MM.1S (cell line): ENCODE measurements around the gene PSTK.

Experiments used
- DNase-seq: peaks from one replicate; pipeline ENCODE4 v3.0.0-alpha.2; 2015
- H2AFZ ChIP-seq: fragments of 300-600 bp; sonication (generic); 2 replicates; pipeline ENCODE4 v1.6.0; 2016; ENCODE audit warnings: antibody characterized with exemption, low read length
- H3F3A ChIP-seq: fragments of 300-600 bp; sonication (generic); 2 replicates; pipeline ENCODE4 v1.6.1; 2016; ENCODE audit warnings: mild to moderate bottlenecking, antibody characterized with exemption, low read length, moderate library complexity, mixed read lengths; ENCODE audit not compliant: insufficient read depth
- H3K27ac ChIP-seq: fragments of 300-600 bp; sonication (generic); 2 replicates; pipeline ENCODE4 v1.5.1; 2016; ENCODE audit warnings: mild to moderate bottlenecking, low read length
- H3K27me3 ChIP-seq: fragments of 300-600 bp; sonication (generic); replicated peaks from 2 replicates; pipeline ENCODE4 v1.6.0; 2016; ENCODE audit warnings: low read length; ENCODE audit not compliant: insufficient read depth
- H3K36me3 ChIP-seq: fragments of 300-600 bp; sonication (generic); replicated peaks from 2 replicates; pipeline ENCODE4 v1.6.1; 2016; ENCODE audit warnings: mild to moderate bottlenecking, low read length, mixed read lengths; ENCODE audit not compliant: insufficient read depth
- H3K4me1 ChIP-seq: fragments of 300-600 bp; sonication (generic); 2 replicates; pipeline ENCODE4 v1.6.1; 2016; ENCODE audit warnings: low read length, mixed read lengths
- H3K4me2 ChIP-seq: fragments of 300-600 bp; sonication (generic); 2 replicates; pipeline ENCODE4 v1.6.0; 2016; ENCODE audit warnings: low read depth, low read length
- H3K4me3 ChIP-seq: fragments of 300-600 bp; sonication (generic); 2 replicates; pipeline ENCODE4 v1.5.1; 2016; ENCODE audit warnings: low read length, mixed read lengths
- H3K79me2 ChIP-seq: fragments of 300-600 bp; sonication (generic); 2 replicates; pipeline ENCODE4 v1.6.1; 2016; ENCODE audit warnings: mixed run types, low read length, mixed read lengths
- H3K9ac ChIP-seq: fragments of 300-600 bp; sonication (generic); 2 replicates; pipeline ENCODE4 v1.6.1; 2016; ENCODE audit warnings: low read length, mixed read lengths
- H3K9me2 ChIP-seq: fragments of 300-600 bp; sonication (generic); replicated peaks from 2 replicates; pipeline ENCODE4 v1.6.1; 2016; ENCODE audit warnings: mild to moderate bottlenecking, low read length, mixed read lengths; ENCODE audit not compliant: insufficient read depth
- H3K9me3 ChIP-seq: fragments of 300-600 bp; sonication (generic); replicated peaks from 2 replicates; pipeline ENCODE4 v1.6.1; 2016; ENCODE audit warnings: mild to moderate bottlenecking, low read length, mixed read lengths; ENCODE audit not compliant: insufficient read depth
- H4K20me1 ChIP-seq: fragments of 300-600 bp; sonication (generic); 2 replicates; pipeline ENCODE4 v1.6.1; 2016; ENCODE audit warnings: mild to moderate bottlenecking, low read length, moderate library complexity, mixed read lengths; ENCODE audit not compliant: insufficient read depth
- CTCF ChIP-seq: fragments of 300-600 bp; sonication (generic); IDR thresholded peaks from 2 replicates; pipeline ENCODE4 v1.5.1; 2016; ENCODE audit warnings: antibody characterized with exemption, low read length, mixed read lengths
- EZH2 ChIP-seq: fragments of 300-600 bp; sonication (generic); optimal IDR thresholded peaks from 2 replicates; pipeline ENCODE3; 2017; ENCODE audit warnings: low read depth, mild to moderate bottlenecking, antibody characterized with exemption, low read length, mixed read lengths
- EZH2phosphoT487 ChIP-seq: fragments of 300-600 bp; sonication (generic); IDR thresholded peaks from 2 replicates; pipeline ENCODE4 v1.6.1; 2018; ENCODE audit warnings: antibody characterized with exemption, low read length

PSTK gene

DNA sequence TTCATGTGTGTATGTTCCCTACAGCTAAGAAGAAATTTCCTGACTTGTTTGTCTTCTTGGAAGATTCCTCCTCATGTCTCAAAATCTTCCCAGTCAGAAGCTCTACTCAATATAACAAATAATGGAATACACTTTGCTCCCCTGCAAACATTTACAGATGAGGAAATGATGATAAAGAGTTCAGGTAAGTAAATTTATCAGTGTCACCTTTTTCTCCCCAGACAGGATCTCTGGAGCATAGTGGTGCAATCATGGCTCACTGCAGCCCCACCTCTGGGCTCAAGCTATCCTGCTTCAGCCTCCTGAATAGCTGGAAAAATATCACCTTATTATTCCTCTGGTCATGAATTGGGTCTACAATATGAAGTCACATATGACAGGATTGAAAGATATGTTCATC is 54.1 kb downstream of the PSTK start:
- no peaks in the 10 kb centered on the region for H3K9me2 ChIP-seq
- no peaks in the 10 kb centered on the region for H3K9me3 ChIP-seq
- H3K4me3 ChIP-seq, result no peak overlapping the region
- H3K4me2 ChIP-seq, result no peak overlapping the region
- no peaks in the 10 kb centered on the region for H3K27me3 ChIP-seq
- H3K4me1 ChIP-seq, result no peaks in the 10 kb centered on the region
- H3K27ac ChIP-seq, result no peak overlapping the region
- no peak for TF ChIP-seq CTCF
- no peak for TF ChIP-seq EZH2
- TF ChIP-seq EZH2phosphoT487, result no peak
- no peaks in the 10 kb centered on the region for H3K36me3 ChIP-seq
- H3F3A ChIP-seq, result no peaks in the 10 kb centered on the region
- DNase-seq, result no peak
- no peaks in the 10 kb centered on the region for H3K79me2 ChIP-seq
- H2AFZ ChIP-seq, result no peak overlapping the region
- H3K9ac ChIP-seq, result no peak overlapping the region
- no peaks in the 10 kb centered on the region for H4K20me1 ChIP-seq

DNA sequence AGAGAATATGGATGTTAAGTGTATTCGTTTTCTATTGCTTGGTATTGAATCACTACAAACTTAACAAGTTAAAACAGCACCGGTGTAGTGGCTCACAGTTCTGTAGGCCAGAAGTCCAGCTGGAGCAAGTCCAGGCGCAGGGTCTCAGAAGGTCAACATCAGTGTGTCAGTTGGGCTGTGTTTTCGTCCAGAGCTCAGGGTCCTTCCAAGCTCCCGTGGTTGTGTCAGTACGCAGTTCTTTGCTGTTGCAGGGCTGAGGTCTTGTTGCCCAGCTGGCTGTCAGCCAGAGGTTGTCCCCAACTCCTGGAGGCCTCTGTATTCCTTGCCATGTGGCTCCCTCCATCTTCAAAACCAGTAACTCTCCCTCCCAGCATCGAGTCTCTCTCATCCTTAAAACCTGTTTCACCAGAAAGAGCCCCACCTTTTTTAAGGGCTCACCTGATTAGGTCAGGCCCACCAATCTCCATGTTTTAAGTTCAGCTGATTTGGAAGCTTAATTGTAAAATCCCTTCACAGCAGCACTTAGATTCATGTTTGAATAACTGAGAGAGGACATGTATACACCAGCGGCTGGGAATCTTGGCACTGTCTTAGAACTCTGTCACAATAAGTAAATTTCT is 55.4 kb downstream of the PSTK start:
- no peaks in the 10 kb centered on the region for H3K27me3 ChIP-seq

DNA sequence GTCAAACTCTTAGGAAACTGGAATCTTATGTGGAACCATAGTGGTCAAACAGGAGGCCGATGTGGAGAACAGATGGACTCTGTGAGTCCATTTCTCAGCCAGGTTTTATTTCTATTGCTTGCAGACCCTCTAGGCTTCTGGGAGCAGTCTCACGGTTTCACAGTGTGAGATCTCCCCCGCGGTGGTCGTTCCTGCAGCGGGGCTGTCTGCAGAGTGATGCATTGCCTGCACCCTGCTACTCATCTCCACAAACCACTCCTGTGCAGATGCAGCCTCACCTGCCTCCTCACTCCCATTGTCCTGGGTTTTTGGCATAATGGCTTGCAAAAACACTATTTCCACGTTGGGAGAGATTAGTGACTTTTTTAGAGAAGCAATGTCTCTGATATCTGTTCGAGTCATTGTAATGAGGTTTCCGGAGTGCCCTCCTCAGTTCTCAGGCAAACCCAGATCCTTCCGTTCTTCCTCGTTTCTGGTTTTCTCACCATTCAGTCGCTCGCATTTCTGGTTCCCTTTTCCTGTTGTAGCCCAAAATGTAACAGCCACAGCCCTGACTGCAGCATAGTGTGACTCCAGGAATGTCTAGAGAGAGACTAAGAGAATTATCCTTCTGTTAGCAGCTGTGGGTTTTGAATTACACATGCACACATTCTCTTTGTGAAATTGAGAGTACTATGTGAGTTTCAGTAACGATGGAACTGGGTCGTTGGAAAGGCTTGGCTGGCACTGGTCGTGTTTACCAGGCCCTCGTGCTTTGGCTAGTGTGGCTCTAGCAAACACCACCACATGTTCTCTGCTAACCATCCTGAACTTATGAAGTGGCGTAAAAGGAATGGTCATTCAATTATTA is 58.8 kb downstream of the PSTK start:
- DNase-seq, result no peak
- no peaks in the 10 kb centered on the region for H3F3A ChIP-seq
- no peaks in the 10 kb centered on the region for H3K27me3 ChIP-seq
- H3K36me3 ChIP-seq, result no peaks in the 10 kb centered on the region
- no peaks in the 10 kb centered on the region for H3K9me2 ChIP-seq
- H3K79me2 ChIP-seq, result no peaks in the 10 kb centered on the region
- no peak overlapping the region for H3K4me2 ChIP-seq
- no peaks in the 10 kb centered on the region for H4K20me1 ChIP-seq
- H3K9me3 ChIP-seq, result no peaks in the 10 kb centered on the region
- TF ChIP-seq EZH2 (no peak), EZH2phosphoT487 (no peak), CTCF (no peak)
- no peak overlapping the region for H3K4me3 ChIP-seq
- H3K27ac ChIP-seq, result no peak overlapping the region
- H2AFZ ChIP-seq, result no peak overlapping the region
- no peaks in the 10 kb centered on the region for H3K4me1 ChIP-seq
- no peak overlapping the region for H3K9ac ChIP-seq

More for the DNA sequence above, 55.4 kb downstream of the PSTK start:
- H3F3A ChIP-seq, result no peaks in the 10 kb centered on the region
- H3K9me2 ChIP-seq, result no peaks in the 10 kb centered on the region
- H3K79me2 ChIP-seq, result no peaks in the 10 kb centered on the region
- no peaks in the 10 kb centered on the region for H3K36me3 ChIP-seq
- H2AFZ ChIP-seq, result no peak overlapping the region
- H3K9me3 ChIP-seq, result no peaks in the 10 kb centered on the region
- no peak overlapping the region for H3K4me3 ChIP-seq
- TF ChIP-seq EZH2 (no peak), CTCF (no peak), EZH2phosphoT487 (no peak)
- H3K4me1 ChIP-seq, result no peaks in the 10 kb centered on the region
- DNase-seq, result no peak
- no peak overlapping the region for H3K27ac ChIP-seq
- H3K9ac ChIP-seq, result no peak overlapping the region
- no peak overlapping the region for H3K4me2 ChIP-seq
- H4K20me1 ChIP-seq, result no peaks in the 10 kb centered on the region
